HL-60 (cell line): Measurements from ENCODE around the gene SLC2A9.

ENCODE experiments used
- CTCF ChIP-seq: IDR thresholded peaks from one replicate; pipeline ENCODE4 v1.5.1; 2011; ENCODE audit warnings: low read length, control low read depth, inconsistent platforms; ENCODE audit not compliant: insufficient read depth
- GABPA ChIP-seq: IDR thresholded peaks from 2 replicates; pipeline ENCODE4 v1.6.1; 2012; ENCODE audit warnings: low read depth
- POLR2AphosphoS5 ChIP-seq: IDR thresholded peaks from 2 replicates; pipeline ENCODE4 v1.6.1; 2012; ENCODE audit warnings: low read depth
- SPI1 ChIP-seq: IDR thresholded peaks from 2 replicates; pipeline ENCODE4 v1.6.1; 2012; ENCODE audit warnings: low read depth, mild to moderate bottlenecking, borderline replicate concordance
- TF ChIP-seq, protein P1 (sequence below): IDR thresholded peaks from 2 replicates; pipeline ENCODE4 v1.6.1; 2012; ENCODE audit warnings: low read depth; ENCODE audit not compliant: insufficient replicate concordance

GRCh38 chr4:10011885-10012284 lies 9.4 kb downstream of the SLC2A9 start:
- TF ChIP-seq CTCF (no peak), GABPA (no peak), POLR2AphosphoS5 (no peak), SPI1 (no peak)
- TF ChIP-seq, protein P1, sequence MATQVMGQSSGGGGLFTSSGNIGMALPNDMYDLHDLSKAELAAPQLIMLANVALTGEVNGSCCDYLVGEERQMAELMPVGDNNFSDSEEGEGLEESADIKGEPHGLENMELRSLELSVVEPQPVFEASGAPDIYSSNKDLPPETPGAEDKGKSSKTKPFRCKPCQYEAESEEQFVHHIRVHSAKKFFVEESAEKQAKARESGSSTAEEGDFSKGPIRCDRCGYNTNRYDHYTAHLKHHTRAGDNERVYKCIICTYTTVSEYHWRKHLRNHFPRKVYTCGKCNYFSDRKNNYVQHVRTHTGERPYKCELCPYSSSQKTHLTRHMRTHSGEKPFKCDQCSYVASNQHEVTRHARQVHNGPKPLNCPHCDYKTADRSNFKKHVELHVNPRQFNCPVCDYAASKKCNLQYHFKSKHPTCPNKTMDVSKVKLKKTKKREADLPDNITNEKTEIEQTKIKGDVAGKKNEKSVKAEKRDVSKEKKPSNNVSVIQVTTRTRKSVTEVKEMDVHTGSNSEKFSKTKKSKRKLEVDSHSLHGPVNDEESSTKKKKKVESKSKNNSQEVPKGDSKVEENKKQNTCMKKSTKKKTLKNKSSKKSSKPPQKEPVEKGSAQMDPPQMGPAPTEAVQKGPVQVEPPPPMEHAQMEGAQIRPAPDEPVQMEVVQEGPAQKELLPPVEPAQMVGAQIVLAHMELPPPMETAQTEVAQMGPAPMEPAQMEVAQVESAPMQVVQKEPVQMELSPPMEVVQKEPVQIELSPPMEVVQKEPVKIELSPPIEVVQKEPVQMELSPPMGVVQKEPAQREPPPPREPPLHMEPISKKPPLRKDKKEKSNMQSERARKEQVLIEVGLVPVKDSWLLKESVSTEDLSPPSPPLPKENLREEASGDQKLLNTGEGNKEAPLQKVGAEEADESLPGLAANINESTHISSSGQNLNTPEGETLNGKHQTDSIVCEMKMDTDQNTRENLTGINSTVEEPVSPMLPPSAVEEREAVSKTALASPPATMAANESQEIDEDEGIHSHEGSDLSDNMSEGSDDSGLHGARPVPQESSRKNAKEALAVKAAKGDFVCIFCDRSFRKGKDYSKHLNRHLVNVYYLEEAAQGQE, result no peak
